ENCODE results near the gene SECISBP2.

The SECISBP2 gene

GRCh38 chr9:89350988-89351557 is 32.8 kb downstream of the SECISBP2 start:
- Mint-ChIP-seq H3K4me3 (no peak overlapping the region), H3K36me3 (ENCODE audit: low read depth) (peaks cover 77% of the 10 kb centered on the region), H3K4me1 (peaks cover 19% of the 10 kb centered on the region), H3K9me3 (no peaks in the 10 kb centered on the region), H3K27me3 (no peaks in the 10 kb centered on the region), H3K27ac (no peak overlapping the region)
- ATAC-seq (no peak), DNase-seq (no peak)

DNA sequence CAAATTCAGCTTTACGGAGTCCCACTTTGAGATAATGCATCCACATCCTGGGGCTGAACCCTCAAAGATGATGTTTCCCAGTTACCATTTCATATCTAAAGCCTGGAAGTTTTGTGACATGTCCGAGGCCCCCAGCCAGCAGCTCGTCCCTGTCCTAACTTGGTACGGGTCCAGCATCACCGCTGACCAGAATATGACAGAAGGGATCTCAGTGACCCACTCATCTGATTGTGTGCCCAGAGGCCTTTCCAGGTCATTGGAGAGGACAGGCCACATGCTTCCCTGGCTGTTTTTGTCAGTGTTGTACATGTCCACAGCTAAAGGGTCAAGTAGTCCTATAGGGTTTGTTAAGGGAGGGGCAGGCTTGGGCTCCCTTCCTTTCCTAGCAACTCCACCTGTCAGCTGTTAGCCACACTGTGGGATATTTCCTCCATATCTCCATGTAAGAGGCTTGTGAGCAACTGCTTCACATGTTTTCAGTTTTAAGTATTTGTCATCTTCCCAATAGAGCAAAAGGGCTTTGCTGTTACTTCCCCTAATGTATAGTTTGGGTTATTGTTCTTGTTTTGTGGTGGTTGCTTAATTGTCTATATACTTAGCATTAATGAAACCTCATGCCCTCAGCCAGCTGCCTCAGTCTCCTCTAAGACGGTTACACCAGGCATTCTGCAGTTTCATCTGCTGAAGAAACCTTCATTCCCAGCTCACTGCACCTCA is 33.4 kb downstream of the SECISBP2 start:
- Mint-ChIP-seq H3K36me3 (ENCODE audit: low read depth) (peaks cover 76% of the 10 kb centered on the region), H3K9me3 (no peaks in the 10 kb centered on the region), H3K4me1 (peaks cover 22% of the 10 kb centered on the region), H3K27me3 (no peaks in the 10 kb centered on the region), H3K27ac (peak overlapping the region; percentile 27), H3K4me3 (no peak overlapping the region)
- ATAC-seq = no peak
- DNase-seq = no peak

DNA sequence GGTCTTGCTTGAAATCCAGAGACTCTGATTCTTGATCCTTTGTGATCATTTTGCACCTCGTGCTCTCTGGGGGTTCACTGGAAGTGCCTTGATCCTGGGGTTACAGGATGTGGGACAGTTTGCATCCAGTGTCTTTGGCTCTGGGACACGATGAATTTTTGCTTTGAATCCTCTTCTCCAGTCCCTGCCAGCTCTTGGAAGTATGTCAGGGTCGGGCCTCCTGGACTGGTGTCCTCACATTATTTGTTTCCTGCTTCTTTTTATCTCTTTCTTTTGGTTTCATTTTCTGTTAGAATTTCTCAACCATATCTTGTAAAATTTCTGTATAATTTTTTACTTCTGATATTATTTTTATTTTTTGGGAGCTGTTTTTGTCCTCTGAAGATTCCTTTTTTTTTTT is 34.2 kb downstream of the SECISBP2 start:
- DNase-seq = no peak
- Mint-ChIP-seq H3K9me3 (no peaks in the 10 kb centered on the region), H3K36me3 (ENCODE audit: low read depth) (peaks cover 73% of the 10 kb centered on the region), H3K27ac (peak overlapping the region; percentile 45), H3K27me3 (no peaks in the 10 kb centered on the region), H3K4me1 (peaks cover 22% of the 10 kb centered on the region), H3K4me3 (no peak overlapping the region)
- ATAC-seq = no peak

DNA sequence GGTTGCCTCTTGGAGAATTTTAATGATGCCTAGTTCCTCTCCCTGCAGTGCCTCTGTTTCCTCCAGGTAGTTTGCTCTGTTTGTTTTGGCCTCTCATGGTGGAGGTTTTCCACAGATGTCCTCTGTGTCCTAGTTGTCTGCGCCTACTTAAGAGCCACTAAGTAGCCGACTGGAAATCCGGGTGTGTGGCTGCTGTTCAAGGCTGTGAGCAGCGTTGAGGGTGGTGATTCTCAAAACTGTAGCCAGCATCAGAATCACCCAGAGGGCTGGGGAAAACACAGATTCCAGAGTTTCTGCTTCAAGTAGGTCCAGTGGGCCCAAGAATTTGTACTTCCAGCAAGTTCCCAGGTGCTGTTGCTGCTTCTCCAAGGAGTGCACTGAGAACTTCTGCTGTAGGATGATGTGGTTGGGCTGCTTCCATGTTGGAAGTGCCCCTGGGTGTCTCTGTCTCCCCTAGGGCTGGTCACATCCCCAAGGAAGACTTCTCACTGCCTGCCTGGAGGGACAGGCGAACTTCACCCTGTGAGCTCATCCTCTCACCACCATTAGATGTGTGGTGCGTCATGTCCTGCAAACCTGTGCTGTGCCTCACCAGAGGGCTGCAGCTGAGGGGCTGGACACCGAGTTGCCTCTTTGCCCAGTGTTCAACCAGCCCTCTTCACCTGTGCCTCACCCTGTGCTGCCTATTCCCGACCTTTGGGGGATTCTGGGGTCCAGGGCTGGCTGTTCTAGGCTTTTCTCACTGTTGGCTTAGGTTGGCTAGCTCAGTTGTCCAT is 34.8 kb downstream of the SECISBP2 start:
- Mint-ChIP-seq H3K27ac (peak overlapping the region; percentile 45), H3K27me3 (no peaks in the 10 kb centered on the region), H3K36me3 (ENCODE audit: low read depth) (peaks cover 69% of the 10 kb centered on the region), H3K4me3 (no peak overlapping the region), H3K9me3 (no peaks in the 10 kb centered on the region), H3K4me1 (peaks cover 22% of the 10 kb centered on the region)
- no peak for DNase-seq
- no peak for ATAC-seq

- no peak for ATAC-seq
- Mint-ChIP-seq H3K36me3 (ENCODE audit: low read depth) (peaks cover 67% of the 10 kb centered on the region), H3K9me3 (no peaks in the 10 kb centered on the region), H3K4me3 (no peak overlapping the region), H3K27ac (peak overlapping the region; percentile 64), H3K27me3 (no peaks in the 10 kb centered on the region), H3K4me1 (peaks cover 22% of the 10 kb centered on the region)
- no peak for DNase-seq
Measured at GRCh38 chr9:89353989-89354388, 35.7 kb downstream of the SECISBP2 start.

GRCh38 chr9:89354471-89354870 is 36.2 kb downstream of the SECISBP2 start:
- H3K27me3 Mint-ChIP-seq = no peaks in the 10 kb centered on the region
- no peak overlapping the region for H3K27ac Mint-ChIP-seq
- DNase-seq (no peak), ATAC-seq (no peak)
- H3K4me3 Mint-ChIP-seq = no peak overlapping the region
- peaks cover 65% of the 10 kb centered on the region for H3K36me3 Mint-ChIP-seq (ENCODE audit: low read depth)
- peaks cover 22% of the 10 kb centered on the region for H3K4me1 Mint-ChIP-seq
- H3K9me3 Mint-ChIP-seq = no peaks in the 10 kb centered on the region

DNA sequence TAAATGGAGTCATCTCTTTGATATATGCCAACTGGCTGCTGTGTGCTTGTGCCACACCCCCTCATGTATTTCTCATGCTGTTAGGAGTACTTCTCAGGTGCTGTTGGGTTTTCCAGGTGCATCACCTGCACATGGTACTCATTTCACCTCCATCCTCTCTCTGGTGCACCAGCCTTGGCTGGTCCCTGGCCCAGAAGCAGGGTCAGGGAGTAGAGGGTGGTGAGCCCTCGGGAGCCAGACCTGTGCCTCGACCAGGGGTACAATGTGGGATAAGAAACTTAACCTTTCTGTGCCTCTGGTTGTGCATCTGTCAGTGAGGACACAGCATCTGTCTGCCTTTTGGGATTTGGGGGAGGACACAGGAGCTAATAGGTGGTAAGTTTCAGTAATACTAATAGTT is 38.5 kb downstream of the SECISBP2 start:
- DNase-seq (no peak), ATAC-seq (no peak)
- no peaks in the 10 kb centered on the region for H3K27me3 Mint-ChIP-seq
- H3K27ac Mint-ChIP-seq = no peak overlapping the region
- peaks cover 18% of the 10 kb centered on the region for H3K4me1 Mint-ChIP-seq
- H3K9me3 Mint-ChIP-seq = no peaks in the 10 kb centered on the region
- no peak overlapping the region for H3K4me3 Mint-ChIP-seq
- peaks cover 67% of the 10 kb centered on the region for H3K36me3 Mint-ChIP-seq (ENCODE audit: low read depth)

DNA sequence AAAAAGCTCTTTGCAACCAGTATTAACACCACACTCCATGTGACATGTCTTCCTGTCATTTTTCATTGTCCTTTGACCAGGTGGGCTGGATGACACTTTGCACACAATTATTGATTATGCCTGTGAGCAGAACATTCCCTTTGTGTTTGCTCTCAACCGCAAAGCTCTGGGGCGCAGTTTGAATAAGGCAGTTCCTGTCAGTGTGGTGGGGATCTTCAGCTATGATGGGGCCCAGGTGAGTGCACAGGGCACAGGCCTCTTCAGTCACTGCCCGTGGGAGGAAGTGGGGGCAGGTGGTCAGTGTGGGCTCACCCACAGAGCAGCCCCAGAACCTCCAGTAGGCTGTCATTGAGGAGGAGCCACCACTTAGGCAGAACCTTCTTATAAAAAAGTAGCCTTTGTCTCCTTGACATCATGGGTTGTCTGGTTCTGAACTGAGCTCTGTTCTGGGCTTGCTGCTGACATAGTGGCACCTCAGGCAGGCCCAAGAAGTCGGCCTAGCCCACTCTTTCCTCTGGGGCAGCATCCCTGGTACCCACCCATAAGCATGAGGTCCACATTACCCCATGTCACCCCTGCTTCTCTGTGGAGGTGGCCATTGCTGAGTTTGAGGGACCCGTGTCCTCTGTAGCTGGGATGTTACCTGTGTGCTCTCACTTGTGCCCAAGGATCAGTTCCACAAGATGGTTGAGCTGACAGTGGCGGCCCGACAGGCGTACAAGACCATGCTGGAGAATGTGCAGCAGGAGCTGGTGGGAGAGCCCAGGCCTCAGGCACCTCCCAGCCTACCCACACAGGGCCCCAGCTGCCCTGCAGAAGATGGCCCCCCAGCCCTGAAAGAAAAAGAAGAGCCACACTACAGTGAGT is 39.3 kb downstream of the SECISBP2 start:
- H3K4me1 Mint-ChIP-seq = peaks cover 10% of the 10 kb centered on the region
- DNase-seq = no peak
- ATAC-seq = no peak
- no peak overlapping the region for H3K4me3 Mint-ChIP-seq
- H3K36me3 Mint-ChIP-seq (ENCODE audit: low read depth) = peaks cover 59% of the 10 kb centered on the region
- H3K27me3 Mint-ChIP-seq = no peaks in the 10 kb centered on the region
- H3K9me3 Mint-ChIP-seq = no peaks in the 10 kb centered on the region
- peak overlapping the region; percentile 70 for H3K27ac Mint-ChIP-seq

DNA sequence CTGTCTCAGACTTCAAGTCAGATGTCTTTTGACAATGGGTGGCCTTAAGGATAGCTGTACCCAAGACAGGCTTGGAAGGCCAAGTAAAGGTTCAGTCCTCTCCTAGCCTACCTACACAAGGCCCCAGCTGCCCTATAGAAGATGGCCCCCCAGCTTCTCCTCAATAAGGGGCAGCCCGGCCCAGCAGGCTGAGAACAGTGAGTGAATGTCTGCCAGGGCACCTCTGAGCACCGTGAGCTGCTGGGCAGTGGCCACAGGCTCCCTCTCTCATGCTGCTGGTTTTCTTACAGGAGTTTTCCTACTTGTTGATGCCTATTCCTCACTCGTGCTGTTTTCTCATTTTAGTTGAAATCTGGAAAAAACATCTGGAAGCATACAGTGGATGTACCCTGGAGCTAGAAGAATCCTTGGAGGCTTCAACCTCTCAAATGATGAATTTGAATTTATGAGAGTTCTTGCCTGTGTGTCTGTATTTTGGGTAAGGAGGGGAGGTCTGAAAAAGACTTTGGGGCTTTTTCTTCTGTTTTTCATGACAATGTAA is 40.1 kb downstream of the SECISBP2 start:
- Mint-ChIP-seq H3K27ac (peak overlapping the region; percentile 55), H3K27me3 (no peaks in the 10 kb centered on the region), H3K9me3 (no peaks in the 10 kb centered on the region), H3K4me1 (peaks cover 7% of the 10 kb centered on the region), H3K36me3 (ENCODE audit: low read depth) (peaks cover 59% of the 10 kb centered on the region), H3K4me3 (no peak overlapping the region)
- DNase-seq = no peak
- peak; percentile 31 for ATAC-seq

GRCh38 chr9:89358985-89359384 is 40.7 kb downstream of the SECISBP2 start:
- no peaks in the 10 kb centered on the region for H3K27me3 Mint-ChIP-seq
- H3K4me1 Mint-ChIP-seq = peaks cover 7% of the 10 kb centered on the region
- ATAC-seq (no peak), DNase-seq (no peak)
- no peaks in the 10 kb centered on the region for H3K9me3 Mint-ChIP-seq
- no peak overlapping the region for H3K4me3 Mint-ChIP-seq
- H3K27ac Mint-ChIP-seq = peak overlapping the region; percentile 55
- peaks cover 54% of the 10 kb centered on the region for H3K36me3 Mint-ChIP-seq (ENCODE audit: low read depth)

GRCh38 chr9:89359751-89360261 is 41.5 kb downstream of the SECISBP2 start:
- DNase-seq (no peak), ATAC-seq (no peak)
- Mint-ChIP-seq H3K27me3 (no peaks in the 10 kb centered on the region), H3K27ac (peak overlapping the region; percentile 55), H3K36me3 (ENCODE audit: low read depth) (peaks cover 49% of the 10 kb centered on the region), H3K9me3 (no peaks in the 10 kb centered on the region), H3K4me1 (peaks cover 7% of the 10 kb centered on the region), H3K4me3 (no peak overlapping the region)

DNA sequence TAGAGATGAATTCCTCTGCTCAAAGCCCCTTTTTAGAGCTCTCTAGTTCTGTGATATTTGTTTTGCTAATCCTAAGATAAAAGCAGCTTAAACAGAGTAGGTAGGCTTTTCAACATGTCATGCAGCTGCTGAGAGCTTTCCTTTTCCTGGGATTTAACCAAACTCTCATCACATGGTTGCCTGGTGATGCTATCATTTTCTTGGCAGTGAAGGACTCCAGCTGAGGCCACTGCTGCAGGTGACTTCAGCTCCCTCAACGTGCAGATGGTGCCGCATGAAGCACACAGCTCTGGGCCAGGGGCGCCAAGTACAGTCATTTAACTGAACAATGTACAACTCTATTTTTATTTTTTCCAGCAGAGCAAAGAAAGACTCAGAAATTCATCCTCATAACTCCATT is 42.2 kb downstream of the SECISBP2 start:
- no peaks in the 10 kb centered on the region for H3K27me3 Mint-ChIP-seq
- DNase-seq (no peak), ATAC-seq (no peak)
- no peak overlapping the region for H3K4me3 Mint-ChIP-seq
- H3K36me3 Mint-ChIP-seq (ENCODE audit: low read depth) = peaks cover 43% of the 10 kb centered on the region
- peaks cover 7% of the 10 kb centered on the region for H3K4me1 Mint-ChIP-seq
- no peaks in the 10 kb centered on the region for H3K9me3 Mint-ChIP-seq
- peak overlapping the region; percentile 11 for H3K27ac Mint-ChIP-seq

DNA sequence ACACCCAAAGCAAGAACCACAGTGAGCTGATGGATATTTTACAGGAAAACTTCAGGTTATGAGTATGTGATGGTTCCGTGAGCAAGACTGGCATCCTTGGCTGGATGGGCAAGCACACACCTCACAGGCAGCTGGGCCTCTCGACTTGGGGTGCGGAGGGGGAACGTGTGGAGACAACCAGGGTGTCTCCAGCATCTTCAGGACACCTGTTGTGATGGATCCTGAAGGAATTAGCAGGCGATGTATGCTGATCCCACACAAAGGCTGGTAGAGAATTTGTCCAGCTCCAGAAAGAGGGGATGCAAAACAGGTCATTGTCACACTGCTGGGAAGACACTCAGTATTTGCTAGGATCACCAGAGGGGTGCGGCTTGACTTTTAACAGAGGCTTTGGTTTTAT is 42.7 kb downstream of the SECISBP2 start:
- Mint-ChIP-seq H3K9me3 (no peaks in the 10 kb centered on the region), H3K4me1 (peaks cover 7% of the 10 kb centered on the region), H3K4me3 (no peak overlapping the region), H3K36me3 (ENCODE audit: low read depth) (peaks cover 41% of the 10 kb centered on the region), H3K27ac (no peak overlapping the region), H3K27me3 (no peaks in the 10 kb centered on the region)
- DNase-seq (no peak), ATAC-seq (no peak)

All from activated naive CD8-positive, alpha-beta T cell treated with anti-CD3 and anti-CD28 coated beads, Interleukin-2, amount 50 U/mL, for 24 hours (primary cell).